HepG2 (cell line): ENCODE results near the gene TBC1D5. TPM values are rescaled to one million over a fixed set of nuclear protein-coding genes. Genes with fewer than 3 reads are reported as not detected.

Experiments used
- ATAC-seq: fragments of 200-7000 bp; cut with Tn5 transposase; 3 replicates; pipeline ENCODE4 v1.9.1; 2020; ENCODE audit warnings: mild to moderate bottlenecking, moderate library complexity
- BruUV-seq: library from RNA; stranded (reverse); fragments of 400-500 nt; replicated peaks from 2 replicates; lab custom pipeline; 2021; lab: Mats Ljungman, UMichigan
- CTCF ChIA-PET: fragments of 300-600 bp; formaldehyde crosslinking; extraction: SDS; loops from one replicate; lab custom pipeline; 2021; ENCODE audit warnings: low total read pairs, inconsistent platforms, low intra/inter-chr PET ratio; lab: Yijun Ruan, JAX
- POLR2A ChIA-PET: fragments of 350-600 bp; sonication (Branson Sonifier 250); formaldehyde crosslinking; loops from one replicate; lab custom pipeline; 2020; ENCODE audit warnings: antibody characterized with exemption, inconsistent platforms; lab: Yijun Ruan, JAX
- DNase-seq: peaks from one replicate; pipeline ENCODE4 v3.0.0-alpha.2; 2015; ENCODE audit warnings: low spot score
- FAIRE-seq: peaks from 3 replicates; lab custom pipeline; 2011; peaks lifted over from hg19 to GRCh38; lab: Jason Lieb, UNC
- H2AFZ ChIP-seq: one replicate; pipeline ENCODE4 v1.6.1; 2011; ENCODE audit warnings: low read length, inconsistent platforms
- H3K27ac ChIP-seq: fragments of 300-600 bp; 3 replicates; pipeline ENCODE4 v1.8.0; 2011; ENCODE audit warnings: mixed run types, mild to moderate bottlenecking, mixed read lengths, low read length, inconsistent platforms; ENCODE audit not compliant: insufficient read depth; ENCODE audit errors: extremely low read length
- H3K27me3 ChIP-seq, 2 experiments: fragments of 200-600 bp in 1 of 2; 2 replicates in 1 of 2; 3 replicates in 1 of 2; pipeline versions ENCODE4 v1.6.0 to v1.8.0; 2011; ENCODE audit warnings: low read length in 2 of 2, mild to moderate bottlenecking in 2 of 2, moderate library complexity in 2 of 2, inconsistent platforms in 1 of 2; ENCODE audit not compliant: insufficient read depth in 2 of 2, control insufficient read depth in 1 of 2
- H3K36me3 ChIP-seq, 2 experiments: fragments of 200-600 bp in 1 of 2; replicated peaks in 1 of 2; 2 replicates in 1 of 2; 3 replicates in 1 of 2; pipeline versions ENCODE4 v1.5.1 to v1.8.0; 2011; ENCODE audit warnings: low read length in 2 of 2, inconsistent platforms in 1 of 2; ENCODE audit not compliant: insufficient read depth in 2 of 2, control insufficient read depth in 1 of 2
- H3K4me1 ChIP-seq: 2 replicates; pipeline ENCODE4 v1.5.1; 2012; ENCODE audit warnings: low read length, inconsistent platforms; ENCODE audit not compliant: insufficient read depth
- H3K4me2 ChIP-seq: 2 replicates; pipeline ENCODE4 v1.6.0; 2011; ENCODE audit warnings: low read depth, low read length, inconsistent platforms
- H3K4me3 ChIP-seq, 3 experiments: fragments of 200-600 bp in 1 of 3; sonication (generic), shearing (Covaris generic) in 1 of 3; replicated peaks in 1 of 3; 2 replicates each; pipeline ENCODE4 v1.5.1; 2011 to 2016; ENCODE audit warnings: low read length in 3 of 3, inconsistent platforms in 2 of 3, low read depth in 2 of 3, mild to moderate bottlenecking in 2 of 3, control low read depth in 1 of 3, mixed read lengths in 1 of 3; ENCODE audit not compliant: insufficient read depth in 1 of 3
- H3K79me2 ChIP-seq: one replicate; pipeline ENCODE4 v1.6.1; 2011; ENCODE audit warnings: low read length, inconsistent platforms; ENCODE audit not compliant: insufficient read depth
- H3K9ac ChIP-seq: 2 replicates; pipeline ENCODE4 v1.6.0; 2011; ENCODE audit warnings: mild to moderate bottlenecking, low read depth, low read length, inconsistent platforms; ENCODE audit not compliant: insufficient read depth
- H3K9me3 ChIP-seq: 2 replicates; pipeline ENCODE4 v1.5.1; 2012; ENCODE audit warnings: mild to moderate bottlenecking, low read length
- H4K20me1 ChIP-seq: 2 replicates; pipeline ENCODE4 v1.6.0; 2011; ENCODE audit warnings: inconsistent platforms, mild to moderate bottlenecking, low read length, moderate library complexity; ENCODE audit not compliant: insufficient read depth
- CHCHD3 ChIP-seq: sonication (generic); formaldehyde crosslinking; IDR thresholded peaks from 2 replicates; pipeline ENCODE4 v1.8.0; 2022; ENCODE audit warnings: mild to moderate bottlenecking, missing genetic modification reagents, moderate library complexity
- DNMT1 ChIP-seq: sonication (generic); formaldehyde crosslinking; IDR thresholded peaks from 2 replicates; pipeline ENCODE4 v1.5.1; 2020; ENCODE audit warnings: mild to moderate bottlenecking, missing genetic modification reagents
- GPBP1L1 ChIP-seq: sonication (generic); formaldehyde crosslinking; IDR thresholded peaks from 2 replicates; pipeline ENCODE4 v1.5.0; 2020; ENCODE audit warnings: mild to moderate bottlenecking, missing genetic modification reagents
- ISL2 ChIP-seq: sonication (generic); formaldehyde crosslinking; IDR thresholded peaks from 2 replicates; pipeline ENCODE4 v1.5.0; 2020; ENCODE audit warnings: missing genetic modification reagents
- MTA1 ChIP-seq: sonication (generic); formaldehyde crosslinking; IDR thresholded peaks from 2 replicates; pipeline ENCODE4 v1.4.0; 2020; ENCODE audit warnings: missing genetic modification reagents, mild to moderate bottlenecking, borderline replicate concordance
- MTF1 ChIP-seq: sonication (generic); formaldehyde crosslinking; IDR thresholded peaks from 2 replicates; pipeline ENCODE4 v1.5.0; 2020; ENCODE audit warnings: missing genetic modification reagents
- NFE2L1 ChIP-seq: sonication (generic); formaldehyde crosslinking; IDR thresholded peaks from 2 replicates; pipeline ENCODE4 v1.4.0; 2020; ENCODE audit warnings: missing genetic modification reagents, mild to moderate bottlenecking, borderline replicate concordance
- POLR2AphosphoS2 ChIP-seq: IDR thresholded peaks from 2 replicates; pipeline ENCODE4 v1.6.1; 2011; ENCODE audit warnings: low read depth, low read length, improper control_type of control experiment
- POLR2G ChIP-seq: fragments of 200-400 bp; formaldehyde crosslinking; IDR thresholded peaks from 2 replicates; pipeline ENCODE4 v1.6.1; 2018; ENCODE audit warnings: mild to moderate bottlenecking, low read depth, low read length, moderate library complexity
- RFXANK ChIP-seq: IDR thresholded peaks from 2 replicates; pipeline ENCODE4 v1.6.1; 2016
- ZFP37 ChIP-seq: sonication (generic); formaldehyde crosslinking; IDR thresholded peaks from 2 replicates; pipeline ENCODE4 v1.4.0; 2020; ENCODE audit warnings: missing genetic modification reagents, borderline replicate concordance
- ZFP41 ChIP-seq: sonication (generic); formaldehyde crosslinking; IDR thresholded peaks from 2 replicates; pipeline ENCODE4 v1.4.0; 2020; ENCODE audit warnings: mild to moderate bottlenecking, missing genetic modification reagents, borderline replicate concordance
- ZNF790 ChIP-seq: sonication (generic); formaldehyde crosslinking; IDR thresholded peaks from 2 replicates; pipeline ENCODE4 v1.8.0; 2022; ENCODE audit warnings: missing genetic modification reagents, mild to moderate bottlenecking, borderline replicate concordance
- WGBS: methylation state at CpG from one replicate; pipeline ENCODE4 v1.1.6; 2017; ENCODE audit warnings: low lambda C conversion rate; 5-methylcytosine and 5-hydroxymethylcytosine counted together
- in situ Hi-C: cut with HindIII; loops from 2 replicates; pipeline ENCODE4 v1.10.0; 2017; ENCODE audit warnings: low pct_unique_long_range_greater_than_20kb; ENCODE audit not compliant: extremely low pct_ligation_motif_present
- intact Hi-C: fragments of 100-400 bp; cut with micrococcal nuclease; formaldehyde crosslinking; loops from one replicate; pipeline ENCODE4 v1.10.0; 2022; ENCODE audit not compliant: unreplicated experiment
- polyA plus RNA-seq, 8 experiments: library from polyadenylated mRNA; depleted of rRNA in 3 of 8; stranded (reverse) in 7 of 8; unstranded in 1 of 8; fragments of >200 nt; fragmentation: Illumina TruSeq in 4 of 8; extraction: Trizol in 4 of 8; gene quantifications; 2 replicates each; pipeline versions ENCODE4 v1.2.1 to v1.2.3, GENCODE V29; 2011 to 2016; ENCODE audit warnings: low read depth in 4 of 8, missing spikeins in 1 of 8, mixed read lengths in 1 of 8; ENCODE audit not compliant: insufficient read depth in 1 of 8
- total RNA-seq, 5 experiments: library from RNA; depleted of rRNA; stranded (reverse); fragments of >200 nt; fragmentation: Illumina TruSeq; extraction: Trizol; gene quantifications; 2 replicates each; pipeline ENCODE4 v1.2.3, GENCODE V29; 2016; ENCODE audit warnings: low read depth in 1 of 5

TBC1D5 gene
- total and polyA plus RNA-seq, 2 of the 13 experiments (the other 11 are each of a cell fraction or from before 2014, with no cell fraction given), result 19.2 to 33.3 TPM

GRCh38 chr3:17266846-17267245, 475.6 kb downstream of the TBC1D5 start:
- Histone ChIP-seq H3K79me2 (no peaks in the 10 kb centered on the region), H3K9ac (no peak overlapping the region), H3K4me3 (no peak overlapping the region), H3K27ac (no peak overlapping the region), H3K9me3 (no peaks in the 10 kb centered on the region), H2AFZ (no peak overlapping the region), H3K36me3 (no peaks in the 10 kb centered on the region), H3K27me3 (no peaks in the 10 kb centered on the region), H3K4me1 (no peaks in the 10 kb centered on the region), H3K4me2 (no peak overlapping the region), H4K20me1 (no peaks in the 10 kb centered on the region)
- ChIA-PET CTCF (no interaction called here), POLR2A (no interaction called here)
- DNase-seq, result no peak
- intact Hi-C loops, result no loop called here
- no peak for ATAC-seq
- in situ Hi-C loops, result loop anchor here (10.0 to 25.0 kb wide), 2 partner anchors 568 to 1120 kb away; no protein-coding TSS in a partner anchor
- BruUV-seq, result no TSS peak
- no peak for TF ChIP-seq MTF1 (CRISPR knock-in tag)
- TF ChIP-seq NFE2L1 (CRISPR knock-in tag), result no peak
- no peak for TF ChIP-seq MTA1 (CRISPR knock-in tag)
- TF ChIP-seq POLR2AphosphoS2, result no peak
- no peak for TF ChIP-seq POLR2G
- no peak for TF ChIP-seq ZFP37 (CRISPR knock-in tag)
- WGBS, result 95% methylated on average over 5 of the region's 5 CpGs
- no peak for FAIRE-seq

- Histone ChIP-seq H3K27ac (no peak overlapping the region), H3K36me3 (no peaks in the 10 kb centered on the region), H3K9ac (no peak overlapping the region), H4K20me1 (0 out of 2 replicates have a peak, but pooled peaks cover 2% of the 10 kb centered on the region), H3K79me2 (no peaks in the 10 kb centered on the region), H3K4me3 (no peak overlapping the region), H2AFZ (no peak overlapping the region), H3K4me1 (no peaks in the 10 kb centered on the region), H3K27me3 (no peaks in the 10 kb centered on the region; a peak in 1 of 5 replicates), H3K4me2 (no peak overlapping the region), H3K9me3 (no peaks in the 10 kb centered on the region)
- ATAC-seq, result no peak
- in situ Hi-C loops (loop anchor here (5.0 to 25.0 kb wide), 3 partner anchors 151 to 1126 kb away; no protein-coding TSS in a partner anchor), intact Hi-C loops (no loop called here)
- no peak for TF ChIP-seq DNMT1
- TF ChIP-seq POLR2G, result no peak
- TF ChIP-seq GPBP1L1 (CRISPR knock-in tag), result no peak
- no peak for TF ChIP-seq ZFP41 (CRISPR knock-in tag)
- TF ChIP-seq ISL2 (CRISPR knock-in tag), result no peak
- no peak for TF ChIP-seq CHCHD3 (CRISPR knock-in tag)
- no peak for TF ChIP-seq ZNF790 (CRISPR knock-in tag)
- TF ChIP-seq RFXANK (CRISPR knock-in tag), result no peak
- 89% methylated on average over 3 of the region's 3 CpGs for WGBS
- no TSS peak for BruUV-seq
- no peak for DNase-seq
- CTCF ChIA-PET, result no interaction called here
- FAIRE-seq, result no peak
- POLR2A ChIA-PET, result no interaction called here
Observed at GRCh38 chr3:17261627-17262369, 480.6 kb downstream of the TBC1D5 start.
